Heart left ventricle (tissue), 13 donors: ENCODE data around the gene SLC5A10.

Experiments
- CTCF ChIP-seq, 12 donors: fragments of 200-600 bp; sonication (generic) in 4 of 12; IDR thresholded peaks; one replicate each; pipeline versions ENCODE4 v1.5.0 to v1.8.0; 2018 to 2022; ENCODE audit warnings: antibody characterized with exemption in 12 of 12, mild to moderate bottlenecking in 5 of 12
- POLR2A ChIP-seq, 2 donors: fragments of 450-650 bp; IDR thresholded peaks; one replicate each; pipeline ENCODE4 v1.6.1; 2017; ENCODE audit warnings: antibody characterized with exemption in 2 of 2, mild to moderate bottlenecking in 2 of 2, moderate library complexity in 2 of 2
- donor health status: ischemic (EF 13 %, LVEDD 7.1; RV severe dilation, severe dysfunction).
- donor health status: DM: no; HTN: yes; CAD: no.
- donor health status: DM: no; HTN: no; CAD: no.
- donor health status: ischemic (EF 25% LVEDD 6.9; RV normal size, moderate dysfunction).
- donor health status: ischemic (EF 25% LVEDD 5.7; RV mildly dilated, moderate dysfunction).
- donor health status: ischemic (EF 35%, LVEDD 5.7; RV mildly dilated, moderate dysfunction).
- donor health status: nonischemic (EF 11% LVEDD 7.7; RV severe dilation, severe dysfunction).
- donor health status: DM: yes; HTN: yes; CAD: no.
- donor health status: PGD.
- donor health status: ischemic (EF 29% LVEDD 5.4; RV normal size, mild dysfunction).
- donor health status: nonischemic (EF 23%, LVEDD 6.1; RV moderate dilation, normal function).

GRCh38 chr17:19023209-19023999, 71.4 kb downstream of the SLC5A10 start:
- no peak for TF ChIP-seq POLR2A (IDR thresholded peaks at IDR 0.05)
- TF ChIP-seq CTCF (IDR thresholded peaks at IDR 0.05) = no peak
